GM12891 (cell line): Measurements from ENCODE around the gene IRF8.

Source experiments
- POLR2A ChIP-seq: IDR thresholded peaks from 2 replicates; pipeline ENCODE4 v1.6.1; 2011; ENCODE audit warnings: low read depth, low read length, control low read depth
- POLR2AphosphoS5 ChIP-seq: IDR thresholded peaks from 2 replicates; pipeline ENCODE4 v1.6.1; 2011; ENCODE audit warnings: low read depth, low read length, control low read depth
- TAF1 ChIP-seq: IDR thresholded peaks from 2 replicates; pipeline ENCODE4 v1.6.1; 2011; ENCODE audit warnings: low read depth, low read length, control low read depth

GRCh38 chr16:85954927-85955519, 56.1 kb downstream of the IRF8 start:
- TF ChIP-seq POLR2A = no peak
- TF ChIP-seq POLR2AphosphoS5 = no peak
- no peak for TF ChIP-seq TAF1
